DND-41 (cell line): ENCODE data around the gene GCDH.
A peak's percentile ranks its signal among the peaks of the same experiment; 100 is the strongest.

Experiments used
- ATAC-seq: fragments of 200-7000 bp; cut with Tn5 transposase; 3 replicates; pipeline ENCODE4 v1.9.1; 2021; ENCODE audit warnings: low read depth; ENCODE audit not compliant: insufficient read depth
- DNase-seq: peaks from one replicate; pipeline ENCODE4 v3.0.0-alpha.2; 2020
- H2AFZ ChIP-seq: 2 replicates; pipeline ENCODE4 v1.6.0; 2012; ENCODE audit warnings: low read depth, low read length
- H3K27ac ChIP-seq: 2 replicates; pipeline ENCODE4 v1.5.1; 2012; ENCODE audit warnings: low read length, inconsistent platforms
- H3K27me3 ChIP-seq: fragments of 200-600 bp; sonication (generic); 2 replicates; pipeline ENCODE4 v1.6.0; 2012; ENCODE audit warnings: low read length, mild to moderate bottlenecking, inconsistent platforms; ENCODE audit not compliant: insufficient read depth, poor library complexity
- H3K36me3 ChIP-seq: 2 replicates; pipeline ENCODE4 v1.5.1; 2012; ENCODE audit warnings: low read length, inconsistent platforms; ENCODE audit not compliant: insufficient read depth
- H3K4me1 ChIP-seq: 2 replicates; pipeline ENCODE4 v1.5.1; 2012; ENCODE audit warnings: mild to moderate bottlenecking, low read length; ENCODE audit not compliant: insufficient read depth
- H3K4me2 ChIP-seq: 2 replicates; pipeline ENCODE4 v1.6.0; 2012; ENCODE audit warnings: mild to moderate bottlenecking, moderate library complexity, low read length, inconsistent platforms; ENCODE audit not compliant: insufficient read depth
- H3K4me3 ChIP-seq, 2 experiments: fragments of 200-600 bp in 1 of 2; shearing (Covaris generic) in 1 of 2; 2 replicates each; pipeline ENCODE4 v1.5.1; 2012 to 2016; ENCODE audit warnings: inconsistent platforms in 2 of 2, low read length in 2 of 2, mild to moderate bottlenecking in 2 of 2, low read depth in 1 of 2, moderate library complexity in 1 of 2
- H3K79me2 ChIP-seq: 2 replicates; pipeline ENCODE4 v1.6.0; 2012; ENCODE audit warnings: low read length, inconsistent platforms; ENCODE audit not compliant: insufficient read depth
- H3K9ac ChIP-seq: 2 replicates; pipeline ENCODE4 v1.6.0; 2012; ENCODE audit warnings: low read depth, mild to moderate bottlenecking, inconsistent platforms, low read length, moderate library complexity
- H3K9me3 ChIP-seq: 2 replicates; pipeline ENCODE4 v1.5.1; 2012; ENCODE audit warnings: low read length, moderate library complexity, mild to moderate bottlenecking, inconsistent platforms; ENCODE audit not compliant: insufficient read depth, severe bottlenecking
- H4K20me1 ChIP-seq: 2 replicates; pipeline ENCODE4 v1.6.0; 2012; ENCODE audit warnings: low read length; ENCODE audit not compliant: insufficient read depth
- EZH2 ChIP-seq: IDR thresholded peaks from 3 replicates; pipeline ENCODE4 v1.6.1; 2012; ENCODE audit warnings: borderline replicate concordance, low read depth, mild to moderate bottlenecking, moderate library complexity, low read length, inconsistent platforms; ENCODE audit not compliant: severe bottlenecking
- TF ChIP-seq, protein P1 (sequence below): IDR thresholded peaks from 2 replicates; pipeline ENCODE4 v1.5.1; 2012; ENCODE audit warnings: borderline replicate concordance, low read length, moderate library complexity, mild to moderate bottlenecking; ENCODE audit not compliant: poor library complexity, severe bottlenecking; ENCODE audit errors: extremely low read depth

The GCDH gene

DNA sequence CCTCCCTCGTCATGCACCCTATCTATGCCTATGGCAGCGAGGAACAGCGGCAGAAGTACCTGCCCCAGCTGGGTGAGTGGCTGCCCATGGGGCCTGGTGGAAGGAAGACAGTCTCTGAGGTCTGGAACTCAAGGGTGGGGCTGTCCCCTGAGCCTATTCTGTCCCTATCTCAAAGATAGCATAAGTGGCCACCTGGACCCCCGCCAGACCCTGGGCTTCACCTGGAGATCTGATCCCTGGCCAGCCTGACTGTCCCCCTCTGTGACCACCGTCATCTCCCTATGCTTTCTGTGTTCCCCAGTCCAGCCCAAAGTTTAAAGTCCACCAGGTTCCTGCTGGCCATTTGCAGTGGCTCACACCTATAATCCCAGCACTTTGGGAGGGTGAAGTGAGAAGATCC lies 2.6 kb downstream of the GCDH start:
- ATAC-seq (no peak), DNase-seq (no peak)
- Histone ChIP-seq H3K4me3 (no peak overlapping the region), H4K20me1 (peaks cover 16% of the 10 kb centered on the region), H3K4me2 (peak overlapping the region; percentile 11; the same call in 1 of the 2 replicates), H3K27ac (no peak overlapping the region), H3K9me3 (no peaks in the 10 kb centered on the region), H3K9ac (no peak overlapping the region), H3K4me1 (peaks cover 32% of the 10 kb centered on the region), H2AFZ (no peak overlapping the region), H3K27me3 (no peaks in the 10 kb centered on the region), H3K36me3 (peaks cover 57% of the 10 kb centered on the region), H3K79me2 (peaks cover 30% of the 10 kb centered on the region)
- TF ChIP-seq, protein P1, sequence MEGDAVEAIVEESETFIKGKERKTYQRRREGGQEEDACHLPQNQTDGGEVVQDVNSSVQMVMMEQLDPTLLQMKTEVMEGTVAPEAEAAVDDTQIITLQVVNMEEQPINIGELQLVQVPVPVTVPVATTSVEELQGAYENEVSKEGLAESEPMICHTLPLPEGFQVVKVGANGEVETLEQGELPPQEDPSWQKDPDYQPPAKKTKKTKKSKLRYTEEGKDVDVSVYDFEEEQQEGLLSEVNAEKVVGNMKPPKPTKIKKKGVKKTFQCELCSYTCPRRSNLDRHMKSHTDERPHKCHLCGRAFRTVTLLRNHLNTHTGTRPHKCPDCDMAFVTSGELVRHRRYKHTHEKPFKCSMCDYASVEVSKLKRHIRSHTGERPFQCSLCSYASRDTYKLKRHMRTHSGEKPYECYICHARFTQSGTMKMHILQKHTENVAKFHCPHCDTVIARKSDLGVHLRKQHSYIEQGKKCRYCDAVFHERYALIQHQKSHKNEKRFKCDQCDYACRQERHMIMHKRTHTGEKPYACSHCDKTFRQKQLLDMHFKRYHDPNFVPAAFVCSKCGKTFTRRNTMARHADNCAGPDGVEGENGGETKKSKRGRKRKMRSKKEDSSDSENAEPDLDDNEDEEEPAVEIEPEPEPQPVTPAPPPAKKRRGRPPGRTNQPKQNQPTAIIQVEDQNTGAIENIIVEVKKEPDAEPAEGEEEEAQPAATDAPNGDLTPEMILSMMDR = no peak
- no peak for TF ChIP-seq EZH2

DNA sequence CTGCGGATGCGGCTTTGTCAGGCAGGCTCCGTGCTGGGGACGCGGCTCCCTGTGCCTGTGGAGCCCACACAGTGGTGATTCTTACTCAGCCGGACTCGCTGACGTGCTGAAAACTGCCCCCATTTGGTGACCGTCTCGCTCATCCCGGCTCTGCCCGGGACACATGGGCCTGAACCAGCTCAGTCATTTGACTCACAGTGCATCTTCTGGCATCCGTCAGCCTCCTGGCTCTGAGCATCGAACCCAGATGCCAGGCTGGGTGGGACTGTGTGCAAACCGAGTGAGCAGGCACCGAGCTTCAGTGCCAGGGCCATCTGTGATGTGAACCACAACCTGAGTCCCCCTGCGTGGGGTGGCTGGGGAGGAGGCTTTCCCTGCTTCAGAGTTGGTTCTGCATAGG lies 5.5 kb downstream of the GCDH start:
- ATAC-seq = no peak
- DNase-seq = no peak
- TF ChIP-seq, protein P1 = no peak
- TF ChIP-seq EZH2 = no peak
- peaks cover 21% of the 10 kb centered on the region for H3K79me2 ChIP-seq
- no peak overlapping the region for H3K4me3 ChIP-seq
- H3K4me2 ChIP-seq = no peak overlapping the region
- no peak overlapping the region for H2AFZ ChIP-seq
- H3K36me3 ChIP-seq = peaks cover 70% of the 10 kb centered on the region
- H3K4me1 ChIP-seq = peaks cover 20% of the 10 kb centered on the region
- H3K9ac ChIP-seq = no peak overlapping the region
- H3K27me3 ChIP-seq = no peaks in the 10 kb centered on the region
- H3K9me3 ChIP-seq = no peaks in the 10 kb centered on the region
- no peak overlapping the region for H3K27ac ChIP-seq
- peaks cover 12% of the 10 kb centered on the region for H4K20me1 ChIP-seq

DNA sequence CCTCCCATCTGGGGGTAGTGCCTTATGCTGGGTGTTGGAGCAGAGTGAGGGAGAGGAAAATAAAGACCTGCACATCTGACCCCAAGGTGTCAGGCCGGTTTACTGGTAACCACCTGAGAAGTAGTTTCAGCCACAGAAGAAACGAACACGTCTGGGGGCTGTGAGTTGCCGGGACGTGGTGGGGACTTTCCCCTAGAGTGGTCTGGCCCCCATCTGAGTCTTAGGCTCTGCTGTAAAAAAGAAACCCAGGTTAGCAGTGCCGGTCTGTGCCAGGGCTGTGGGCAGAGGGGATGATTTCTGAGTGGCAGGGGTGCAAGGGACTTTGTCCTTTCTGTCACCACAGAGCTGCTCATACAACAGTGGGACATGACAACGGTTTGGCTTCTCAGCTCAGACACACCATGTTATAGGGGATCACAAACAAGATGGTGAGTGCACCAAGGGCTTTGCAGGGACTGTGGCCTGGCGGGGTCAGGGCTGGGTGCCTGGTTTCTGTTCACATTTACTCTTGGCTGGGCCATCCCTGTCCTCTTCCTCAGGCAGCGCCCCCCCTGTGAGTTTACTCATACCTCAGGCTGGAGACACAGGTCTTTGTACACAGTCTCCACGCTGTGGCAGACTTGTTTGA lies 9.0 kb downstream of the GCDH start:
- no peaks in the 10 kb centered on the region for H3K4me1 ChIP-seq
- peaks cover 55% of the 10 kb centered on the region for H3K36me3 ChIP-seq
- no peaks in the 10 kb centered on the region for H3K27me3 ChIP-seq
- no peak overlapping the region for H3K4me3 ChIP-seq
- no peak overlapping the region for H3K27ac ChIP-seq
- H3K9ac ChIP-seq = no peak overlapping the region
- no peak overlapping the region for H2AFZ ChIP-seq
- no peaks in the 10 kb centered on the region for H3K9me3 ChIP-seq
- ATAC-seq (no peak), DNase-seq (no peak)
- H3K4me2 ChIP-seq = no peak overlapping the region
- TF ChIP-seq EZH2 = no peak
- TF ChIP-seq, protein P1 = no peak
- no peaks in the 10 kb centered on the region for H4K20me1 ChIP-seq
- no peaks in the 10 kb centered on the region for H3K79me2 ChIP-seq

DNA sequence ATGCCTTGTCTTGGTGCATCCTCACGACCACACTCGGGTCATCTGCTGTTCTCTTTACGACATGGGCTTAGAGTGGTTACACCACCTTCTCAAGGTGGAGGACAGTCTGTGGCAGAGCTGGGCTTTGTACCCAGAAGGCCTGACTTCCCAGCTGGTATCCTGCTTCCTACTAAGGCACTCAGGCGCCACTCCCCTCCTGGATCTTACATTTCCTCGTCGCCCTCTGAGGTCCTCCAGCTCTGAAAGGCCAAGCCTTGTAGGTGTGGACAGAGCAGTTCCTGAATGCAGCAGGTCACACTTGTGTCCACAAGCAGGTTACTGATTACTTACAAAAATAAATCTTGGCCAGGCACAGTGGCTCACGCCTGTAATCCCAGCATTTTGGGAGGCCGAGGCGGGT lies 16.2 kb downstream of the GCDH start:
- H4K20me1 ChIP-seq = no peaks in the 10 kb centered on the region

More for the DNA sequence above, 16.2 kb downstream of the GCDH start:
- Histone ChIP-seq H3K9me3 (no peaks in the 10 kb centered on the region), H3K4me3 (no peak overlapping the region), H3K9ac (no peak overlapping the region), H3K4me2 (no peak overlapping the region), H2AFZ (no peak overlapping the region), H3K27ac (no peak overlapping the region), H3K27me3 (no peaks in the 10 kb centered on the region), H3K79me2 (no peaks in the 10 kb centered on the region), H3K36me3 (peaks cover 11% of the 10 kb centered on the region; the same call in 1 of the 2 replicates), H3K4me1 (no peaks in the 10 kb centered on the region)
- TF ChIP-seq, protein P1 = no peak
- no peak for TF ChIP-seq EZH2
- no peak for DNase-seq
- ATAC-seq = peak; percentile 19; the same call in 1 of the 3 replicates
